GM12801 (cell line): Measurements from ENCODE around the gene DMRTC2.

Experiments used
- CTCF ChIP-seq: IDR thresholded peaks from one replicate; pipeline ENCODE4 v1.5.1; 2011; ENCODE audit warnings: control low read depth; ENCODE audit not compliant: insufficient read length; ENCODE audit errors: extremely low read depth

Gene DMRTC2

GRCh38 chr19:41896581-41896942, 51.7 kb downstream of the DMRTC2 start:
- no peak for TF ChIP-seq CTCF

- TF ChIP-seq CTCF = no peak
These were observed 52.3 kb downstream of the DMRTC2 start for GRCh38 chr19:41897181-41897580.

- no peak for TF ChIP-seq CTCF
These were observed 53.0 kb downstream of the DMRTC2 start for GRCh38 chr19:41897820-41898219.

GRCh38 chr19:41898235-41898634, 53.4 kb downstream of the DMRTC2 start:
- TF ChIP-seq CTCF = no peak
